ENCODE data around the gene CDH4.

The CDH4 gene

DNA sequence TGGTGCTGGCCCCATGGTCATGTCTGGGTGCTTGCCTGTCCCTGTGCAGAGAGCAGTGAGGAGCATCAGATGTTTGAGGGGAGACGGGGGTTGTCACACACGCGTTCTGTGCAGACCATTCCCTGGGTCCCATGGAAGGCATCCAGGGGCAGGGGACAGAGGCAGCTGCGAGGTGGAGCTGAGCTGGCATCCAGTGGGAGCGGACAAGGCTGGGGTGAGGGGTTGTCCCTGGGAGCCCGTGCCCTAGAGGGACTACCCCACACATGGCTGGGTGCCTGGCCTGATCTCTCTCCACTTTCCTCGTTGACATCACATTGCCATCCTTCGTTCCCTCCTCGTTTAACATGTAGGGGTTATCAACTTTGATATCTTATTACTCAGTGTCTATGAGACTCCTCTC, 331.3 kb downstream of the CDH4 start:
- no peaks in the 10 kb centered on the region for H3K27me3 ChIP-seq
- H3K4me1 ChIP-seq (ENCODE audit: control insufficient read depth in 1 of 2, insufficient read depth in 1 of 2, low read depth in 1 of 2, low read length in 1 of 2) = no peaks in the 10 kb centered on the region
- no peaks in the 10 kb centered on the region for H3K9me3 ChIP-seq
- no peak overlapping the region for H3K27ac ChIP-seq
- TF ChIP-seq, protein P1, sequence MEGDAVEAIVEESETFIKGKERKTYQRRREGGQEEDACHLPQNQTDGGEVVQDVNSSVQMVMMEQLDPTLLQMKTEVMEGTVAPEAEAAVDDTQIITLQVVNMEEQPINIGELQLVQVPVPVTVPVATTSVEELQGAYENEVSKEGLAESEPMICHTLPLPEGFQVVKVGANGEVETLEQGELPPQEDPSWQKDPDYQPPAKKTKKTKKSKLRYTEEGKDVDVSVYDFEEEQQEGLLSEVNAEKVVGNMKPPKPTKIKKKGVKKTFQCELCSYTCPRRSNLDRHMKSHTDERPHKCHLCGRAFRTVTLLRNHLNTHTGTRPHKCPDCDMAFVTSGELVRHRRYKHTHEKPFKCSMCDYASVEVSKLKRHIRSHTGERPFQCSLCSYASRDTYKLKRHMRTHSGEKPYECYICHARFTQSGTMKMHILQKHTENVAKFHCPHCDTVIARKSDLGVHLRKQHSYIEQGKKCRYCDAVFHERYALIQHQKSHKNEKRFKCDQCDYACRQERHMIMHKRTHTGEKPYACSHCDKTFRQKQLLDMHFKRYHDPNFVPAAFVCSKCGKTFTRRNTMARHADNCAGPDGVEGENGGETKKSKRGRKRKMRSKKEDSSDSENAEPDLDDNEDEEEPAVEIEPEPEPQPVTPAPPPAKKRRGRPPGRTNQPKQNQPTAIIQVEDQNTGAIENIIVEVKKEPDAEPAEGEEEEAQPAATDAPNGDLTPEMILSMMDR (IDR thresholded peaks at IDR 0.05) = no peak
- H3K36me3 ChIP-seq = no peaks in the 10 kb centered on the region
- H3K4me3 ChIP-seq (ENCODE audit: low read depth in 1 of 2, low read length in 1 of 2) = no peak overlapping the region

GRCh38 chr20:61584851-61585250, 332.8 kb downstream of the CDH4 start:
- Histone ChIP-seq H3K9me3 (no peaks in the 10 kb centered on the region), H3K27ac (no peak overlapping the region), H3K4me3 (ENCODE audit: low read depth in 1 of 2, low read length in 1 of 2) (no peak overlapping the region), H3K27me3 (no peaks in the 10 kb centered on the region), H3K36me3 (no peaks in the 10 kb centered on the region), H3K4me1 (ENCODE audit: control insufficient read depth in 1 of 2, insufficient read depth in 1 of 2, low read depth in 1 of 2, low read length in 1 of 2) (no peaks in the 10 kb centered on the region)
- TF ChIP-seq, protein P1 (IDR thresholded peaks at IDR 0.05) = no peak

DNA sequence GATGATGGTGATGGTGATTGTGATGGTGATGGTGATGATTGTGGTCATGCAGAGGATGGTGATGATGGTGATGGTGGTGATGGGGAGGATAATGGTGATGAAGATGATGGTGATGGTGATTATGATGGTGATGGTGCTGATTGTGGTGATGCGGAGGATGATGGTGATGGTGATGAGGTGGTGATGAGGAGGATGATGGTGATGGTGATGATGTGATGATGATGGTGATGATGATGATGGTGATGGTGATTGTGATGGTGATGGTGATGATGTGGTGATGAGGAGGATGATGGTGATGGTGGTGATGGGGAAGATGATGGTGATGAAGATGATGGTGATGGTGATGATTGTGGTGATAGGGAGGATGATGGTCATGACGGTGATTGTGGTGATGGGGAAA, 333.7 kb downstream of the CDH4 start:
- Histone ChIP-seq H3K4me3 (ENCODE audit: low read depth in 1 of 2, low read length in 1 of 2) (no peak overlapping the region), H3K36me3 (no peaks in the 10 kb centered on the region), H3K9me3 (no peaks in the 10 kb centered on the region), H3K27ac (no peak overlapping the region), H3K27me3 (no peaks in the 10 kb centered on the region), H3K4me1 (ENCODE audit: control insufficient read depth in 1 of 2, insufficient read depth in 1 of 2, low read depth in 1 of 2, low read length in 1 of 2) (no peaks in the 10 kb centered on the region)
- TF ChIP-seq, protein P1 (IDR thresholded peaks at IDR 0.05) = no peak

GRCh38 chr20:61587036-61587435, 335.0 kb downstream of the CDH4 start:
- H3K4me1 ChIP-seq (ENCODE audit: control insufficient read depth in 1 of 2, insufficient read depth in 1 of 2, low read depth in 1 of 2, low read length in 1 of 2) = no peaks in the 10 kb centered on the region
- H3K4me3 ChIP-seq (ENCODE audit: low read depth in 1 of 2, low read length in 1 of 2) = no peak overlapping the region
- H3K36me3 ChIP-seq = no peaks in the 10 kb centered on the region
- H3K9me3 ChIP-seq = no peaks in the 10 kb centered on the region
- H3K27ac ChIP-seq = no peak overlapping the region
- TF ChIP-seq, protein P1 (IDR thresholded peaks at IDR 0.05) = no peak
- H3K27me3 ChIP-seq = no peaks in the 10 kb centered on the region

GRCh38 chr20:61587681-61588289, 335.7 kb downstream of the CDH4 start:
- no peaks in the 10 kb centered on the region for H3K36me3 ChIP-seq
- TF ChIP-seq, protein P1 (IDR thresholded peaks at IDR 0.05) = no peak

More at GRCh38 chr20:61587681-61588289, 335.7 kb downstream of the CDH4 start:
- Histone ChIP-seq H3K27ac (no peak overlapping the region), H3K9me3 (no peaks in the 10 kb centered on the region), H3K4me3 (ENCODE audit: low read depth in 1 of 2, low read length in 1 of 2) (no peak overlapping the region), H3K4me1 (ENCODE audit: control insufficient read depth in 1 of 2, insufficient read depth in 1 of 2, low read depth in 1 of 2, low read length in 1 of 2) (no peaks in the 10 kb centered on the region), H3K27me3 (no peaks in the 10 kb centered on the region)
